GM19328 (cell line): Measurements from ENCODE around the gene OGFR.

Experiments
- ATAC-seq: cut with Tn5 transposase; IDR thresholded peaks from one replicate; pipeline ENCODE4 v1.9.1; 2021; ENCODE audit warnings: mild to moderate bottlenecking, moderate library complexity; ENCODE audit not compliant: unreplicated experiment

The OGFR gene, protein sequence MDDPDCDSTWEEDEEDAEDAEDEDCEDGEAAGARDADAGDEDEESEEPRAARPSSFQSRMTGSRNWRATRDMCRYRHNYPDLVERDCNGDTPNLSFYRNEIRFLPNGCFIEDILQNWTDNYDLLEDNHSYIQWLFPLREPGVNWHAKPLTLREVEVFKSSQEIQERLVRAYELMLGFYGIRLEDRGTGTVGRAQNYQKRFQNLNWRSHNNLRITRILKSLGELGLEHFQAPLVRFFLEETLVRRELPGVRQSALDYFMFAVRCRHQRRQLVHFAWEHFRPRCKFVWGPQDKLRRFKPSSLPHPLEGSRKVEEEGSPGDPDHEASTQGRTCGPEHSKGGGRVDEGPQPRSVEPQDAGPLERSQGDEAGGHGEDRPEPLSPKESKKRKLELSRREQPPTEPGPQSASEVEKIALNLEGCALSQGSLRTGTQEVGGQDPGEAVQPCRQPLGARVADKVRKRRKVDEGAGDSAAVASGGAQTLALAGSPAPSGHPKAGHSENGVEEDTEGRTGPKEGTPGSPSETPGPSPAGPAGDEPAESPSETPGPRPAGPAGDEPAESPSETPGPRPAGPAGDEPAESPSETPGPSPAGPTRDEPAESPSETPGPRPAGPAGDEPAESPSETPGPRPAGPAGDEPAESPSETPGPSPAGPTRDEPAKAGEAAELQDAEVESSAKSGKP

DNA sequence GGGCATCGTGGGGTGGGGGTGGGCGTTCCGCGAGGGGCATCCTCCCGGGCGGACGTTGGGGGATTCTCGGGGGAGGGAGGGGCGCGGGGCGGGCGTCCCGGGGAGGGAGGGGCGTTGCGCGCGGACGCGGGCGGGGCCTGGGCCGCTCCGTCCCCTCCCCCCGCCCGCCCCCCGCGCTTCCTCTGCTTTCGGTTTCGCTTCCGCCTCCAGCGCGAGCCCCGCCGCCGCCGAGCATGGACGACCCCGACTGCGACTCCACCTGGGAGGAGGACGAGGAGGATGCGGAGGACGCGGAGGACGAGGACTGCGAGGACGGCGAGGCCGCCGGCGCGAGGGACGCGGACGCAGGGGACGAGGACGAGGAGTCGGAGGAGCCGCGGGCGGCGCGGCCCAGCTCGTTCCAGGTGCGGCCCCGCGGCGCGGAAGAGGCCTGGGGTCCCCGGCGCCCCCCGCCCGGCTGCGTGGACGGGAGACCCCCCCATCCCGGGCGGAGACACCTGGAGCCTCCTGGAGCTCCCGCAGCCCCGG is at the start of gene OGFR:
Gene OGFR (plus strand): TSS at position 209 of the 528 bp plus-strand sequence. CDS start 25 bp downstream, at position 234.
- ATAC-seq = no peak

DNA sequence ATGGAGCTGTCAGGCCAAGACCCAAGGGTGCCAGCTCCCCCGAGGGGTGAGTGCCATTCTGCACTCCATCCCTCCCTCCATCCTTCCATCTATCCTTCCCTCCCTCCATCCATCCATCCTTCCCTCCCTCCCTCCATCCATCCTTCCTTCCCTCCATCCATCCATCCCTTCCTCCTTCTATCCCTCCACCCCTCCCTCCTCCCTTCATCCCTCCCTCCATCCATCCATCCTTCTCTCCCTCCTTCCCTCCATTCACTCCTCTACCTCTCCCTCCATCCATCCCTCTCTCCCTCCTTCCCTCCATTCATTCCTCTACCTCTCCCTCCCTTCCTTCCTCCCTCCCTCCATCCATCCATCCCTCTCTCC is 49.7 kb upstream of the OGFR start:
- no peak for ATAC-seq

DNA sequence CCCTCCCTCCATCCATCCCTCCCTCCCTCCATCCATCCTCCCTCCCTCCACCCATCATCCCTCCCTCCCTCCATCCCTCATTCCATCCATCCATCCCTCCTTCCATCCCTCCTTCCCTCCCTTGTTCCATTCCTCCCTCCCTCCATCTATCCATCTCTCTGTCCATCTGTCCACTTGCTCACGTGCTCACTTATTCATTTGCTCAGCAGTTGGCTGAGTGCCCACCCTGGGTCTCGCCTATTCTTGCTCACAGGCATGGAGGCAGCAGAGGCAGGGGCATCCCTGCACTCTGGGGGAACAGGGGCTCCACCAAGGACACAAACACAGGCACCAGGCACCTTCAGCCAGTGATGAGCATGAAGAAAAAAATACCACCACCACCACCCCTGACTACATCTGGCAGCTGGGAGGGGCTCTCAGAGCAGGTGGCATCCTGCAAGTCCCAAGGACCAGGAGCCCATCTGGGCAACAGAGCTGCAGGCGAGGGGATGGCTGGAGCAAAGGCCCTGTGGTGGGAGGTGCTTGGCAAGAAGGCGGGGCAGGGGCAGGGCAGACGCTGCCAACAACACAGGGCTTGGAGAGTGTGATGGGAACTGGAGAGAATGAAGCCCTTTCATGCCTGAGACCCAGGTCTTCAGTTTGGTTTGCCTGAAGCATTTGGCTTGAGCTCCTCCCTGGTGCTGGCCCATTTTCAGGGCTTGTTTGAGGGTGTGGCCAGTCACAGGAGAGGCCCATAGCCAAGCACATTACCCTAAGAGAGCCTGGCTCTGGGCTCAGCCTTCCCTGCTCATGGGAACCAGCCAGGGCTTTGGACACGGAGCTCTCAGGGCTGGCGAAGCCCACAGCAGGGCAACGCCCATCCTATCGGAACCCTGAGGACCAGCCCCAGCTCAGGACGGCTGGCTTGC is 48.6 kb upstream of the OGFR start:
- no peak for ATAC-seq

DNA sequence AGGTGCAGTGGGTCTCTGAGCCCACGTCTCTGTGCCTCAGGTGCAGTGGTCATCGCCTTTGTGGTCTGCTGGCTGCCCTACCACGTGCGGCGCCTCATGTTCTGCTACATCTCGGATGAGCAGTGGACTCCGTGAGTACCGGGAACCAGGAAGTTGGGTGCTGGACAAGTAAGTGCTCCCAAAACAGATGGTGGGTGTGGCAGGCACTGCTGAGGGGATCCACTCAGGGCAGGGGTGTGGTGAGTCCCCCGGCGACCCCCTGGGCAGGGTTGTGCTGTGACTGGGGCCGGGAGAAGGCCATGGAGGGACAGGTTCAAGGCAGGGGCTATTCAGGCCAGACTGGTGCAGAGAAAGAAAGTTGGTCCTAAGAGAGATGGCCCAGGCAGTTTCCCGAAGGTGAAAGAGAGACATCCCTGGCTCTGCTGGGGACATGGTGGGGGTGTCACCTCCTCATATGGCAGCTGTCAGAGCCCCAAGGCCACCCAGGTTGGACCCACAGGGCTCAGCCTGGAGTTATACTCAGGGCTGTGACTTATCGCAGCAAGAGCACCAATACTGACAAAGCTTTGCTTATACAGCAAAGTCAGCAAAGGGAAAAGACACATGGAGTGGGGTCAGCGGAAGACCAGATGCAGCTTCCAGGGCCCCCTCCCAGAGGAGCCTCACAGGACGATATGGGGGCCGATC is 46.3 kb upstream of the OGFR start:
- ATAC-seq = no peak

DNA sequence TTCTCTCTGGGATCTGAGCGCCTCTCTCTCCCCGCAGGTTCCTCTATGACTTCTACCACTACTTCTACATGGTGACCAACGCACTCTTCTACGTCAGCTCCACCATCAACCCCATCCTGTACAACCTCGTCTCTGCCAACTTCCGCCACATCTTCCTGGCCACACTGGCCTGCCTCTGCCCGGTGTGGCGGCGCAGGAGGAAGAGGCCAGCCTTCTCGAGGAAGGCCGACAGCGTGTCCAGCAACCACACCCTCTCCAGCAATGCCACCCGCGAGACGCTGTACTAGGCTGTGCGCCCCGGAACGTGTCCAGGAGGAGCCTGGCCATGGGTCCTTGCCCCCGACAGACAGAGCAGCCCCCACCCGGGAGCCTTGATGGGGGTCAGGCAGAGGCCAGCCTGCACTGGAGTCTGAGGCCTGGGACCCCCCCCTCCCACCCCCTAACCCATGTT is 44.6 kb upstream of the OGFR start:
- no peak for ATAC-seq

DNA sequence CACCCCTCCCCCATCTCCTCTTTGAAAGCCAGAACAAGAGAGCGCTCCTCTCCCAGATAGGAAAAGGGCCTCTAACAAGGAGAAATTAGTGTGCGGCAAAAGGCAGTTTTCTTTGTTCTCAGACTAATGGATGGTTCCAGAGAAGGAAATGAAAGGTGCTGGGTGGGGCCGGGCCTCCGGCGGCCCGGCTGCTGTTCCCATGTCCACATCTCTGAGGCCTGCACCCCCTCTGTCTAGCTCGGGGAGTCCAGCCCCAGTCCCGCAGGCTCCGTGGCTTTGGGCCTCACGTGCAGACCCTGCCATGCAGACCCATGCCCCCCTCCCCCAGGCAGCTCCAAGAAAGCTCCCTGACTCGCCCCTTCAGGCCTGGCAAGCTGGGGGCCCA is 44.2 kb upstream of the OGFR start:
- no peak for ATAC-seq

DNA sequence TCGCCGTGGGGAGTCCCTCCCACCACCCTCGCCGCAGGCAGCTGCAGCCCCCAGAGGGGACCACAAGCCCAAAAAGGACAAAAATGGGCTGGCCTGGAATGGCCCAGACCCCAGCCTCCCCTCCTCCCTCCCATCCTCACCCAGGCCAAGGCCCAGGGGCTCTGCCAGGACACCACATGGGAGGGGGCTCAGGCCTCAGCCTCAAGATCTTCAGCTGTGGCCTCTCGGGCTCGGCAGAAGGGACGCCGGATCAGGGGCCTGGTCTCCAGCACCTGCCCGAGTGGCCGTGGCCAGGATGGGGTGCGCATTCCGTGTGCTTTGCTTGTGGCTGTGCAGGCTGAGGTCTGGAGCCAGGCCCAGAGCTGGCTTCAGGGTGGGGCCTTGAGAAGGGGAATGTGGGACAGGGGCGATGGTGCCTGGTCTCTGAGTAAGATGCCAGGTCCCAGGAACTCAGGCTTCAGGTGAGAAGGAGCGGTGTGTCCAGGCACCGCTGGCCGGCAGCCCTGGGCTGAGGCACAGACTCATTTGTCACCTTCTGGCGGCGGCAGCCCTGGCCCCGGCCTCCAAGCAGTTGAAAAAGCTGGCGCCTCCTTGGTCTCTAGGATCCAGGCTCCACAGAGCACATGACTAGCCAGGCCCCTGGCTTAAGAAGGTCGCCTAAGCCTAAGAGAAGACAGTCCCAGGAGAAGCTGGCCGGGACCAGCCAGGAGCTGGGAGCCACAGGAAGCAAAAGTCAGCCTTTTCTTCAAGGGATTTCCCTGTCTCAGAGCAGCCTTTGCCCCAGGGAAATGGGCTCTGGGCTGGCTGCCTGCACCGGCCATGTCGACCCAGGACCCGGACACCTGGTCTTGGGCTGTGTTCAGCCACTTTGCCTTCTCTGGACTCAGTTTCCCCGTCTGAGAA is 43.5 kb upstream of the OGFR start:
- no peak for ATAC-seq

DNA sequence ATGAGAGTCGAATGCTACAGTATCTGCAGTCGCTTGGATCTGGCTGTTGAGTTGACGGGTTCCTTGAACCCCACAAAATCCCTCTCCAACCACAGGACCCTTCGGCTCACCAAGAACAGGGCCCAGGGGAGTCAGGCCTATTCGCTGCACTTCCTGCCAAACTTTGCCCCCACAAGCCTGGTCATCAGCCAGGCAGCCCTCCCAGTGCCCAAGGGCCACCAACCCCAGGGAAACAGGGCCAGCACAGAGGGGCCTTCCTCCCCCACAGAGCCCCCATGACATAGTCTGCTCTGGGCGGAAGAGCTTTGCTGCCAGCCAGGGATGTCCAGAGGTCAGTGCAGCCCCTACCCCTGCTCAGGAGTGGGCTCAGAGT is 42.9 kb upstream of the OGFR start:
- ATAC-seq = no peak

DNA sequence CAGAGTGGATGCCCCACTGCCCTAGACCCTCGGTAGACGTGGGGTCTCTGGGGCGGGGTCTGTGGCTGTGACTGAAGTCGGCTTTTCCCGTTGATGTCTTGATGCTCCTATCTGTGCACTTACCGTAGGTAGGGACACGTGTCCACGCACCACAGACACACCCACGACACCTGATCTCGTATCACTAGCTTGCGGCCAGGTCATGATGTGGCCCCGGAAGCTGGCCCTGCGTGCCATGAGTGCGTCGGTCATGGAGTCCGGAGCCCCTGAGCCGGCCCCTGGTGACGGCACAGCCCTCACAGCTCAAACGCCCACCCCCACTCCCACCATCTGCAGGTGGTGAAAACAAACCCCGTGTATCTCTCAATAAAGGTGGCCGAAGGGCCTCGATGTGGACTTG is 42.3 kb upstream of the OGFR start:
- ATAC-seq = no peak

DNA sequence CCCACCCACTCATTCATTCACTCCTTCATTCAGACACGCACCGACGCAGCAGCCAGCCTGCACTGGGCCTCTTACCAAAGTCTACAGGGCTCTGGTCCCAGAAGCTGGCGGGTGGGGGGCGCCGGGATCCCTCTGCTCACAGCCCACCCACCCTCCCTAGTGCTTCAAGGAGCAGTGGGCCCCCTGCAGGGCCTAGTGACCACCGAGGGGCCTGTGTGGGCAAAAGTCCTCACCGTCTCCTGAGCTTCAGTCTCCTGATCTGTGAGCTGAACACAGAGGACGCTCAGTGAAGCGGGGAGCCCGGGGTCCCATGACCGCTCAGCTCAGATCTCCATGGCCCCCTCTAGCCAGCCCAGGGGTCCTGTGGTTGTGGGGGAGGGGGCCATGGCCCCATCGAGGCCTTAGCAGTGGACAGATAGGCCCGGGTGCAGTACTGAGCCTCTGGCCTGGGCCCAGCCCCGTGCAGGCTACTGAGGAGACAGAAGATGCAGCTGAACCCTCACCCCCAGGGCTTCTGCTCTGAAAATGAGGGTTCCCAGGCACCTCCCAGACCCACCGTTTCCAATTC is 41.8 kb upstream of the OGFR start:
- ATAC-seq = no peak

DNA sequence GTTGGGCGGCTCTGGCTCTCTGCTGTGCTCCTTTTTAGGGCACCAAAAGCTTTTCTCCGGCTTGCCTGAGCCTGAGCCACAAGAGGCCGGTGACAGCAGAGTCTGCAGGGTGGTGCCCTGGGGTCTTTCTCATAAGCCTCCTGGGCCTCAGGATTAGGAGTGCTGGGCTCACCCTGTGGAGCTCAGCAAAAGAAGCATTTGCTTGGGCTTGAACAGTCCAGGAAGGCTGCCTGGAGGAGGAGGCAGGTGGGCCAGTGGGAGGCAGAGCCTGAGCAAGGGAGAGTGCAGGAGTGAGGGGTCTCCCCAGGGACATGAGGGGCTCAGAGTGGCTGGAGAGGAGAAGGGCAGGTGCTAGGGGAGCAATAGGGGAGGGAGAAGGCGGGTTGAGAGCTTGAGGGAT is 41.2 kb upstream of the OGFR start:
- no peak for ATAC-seq

DNA sequence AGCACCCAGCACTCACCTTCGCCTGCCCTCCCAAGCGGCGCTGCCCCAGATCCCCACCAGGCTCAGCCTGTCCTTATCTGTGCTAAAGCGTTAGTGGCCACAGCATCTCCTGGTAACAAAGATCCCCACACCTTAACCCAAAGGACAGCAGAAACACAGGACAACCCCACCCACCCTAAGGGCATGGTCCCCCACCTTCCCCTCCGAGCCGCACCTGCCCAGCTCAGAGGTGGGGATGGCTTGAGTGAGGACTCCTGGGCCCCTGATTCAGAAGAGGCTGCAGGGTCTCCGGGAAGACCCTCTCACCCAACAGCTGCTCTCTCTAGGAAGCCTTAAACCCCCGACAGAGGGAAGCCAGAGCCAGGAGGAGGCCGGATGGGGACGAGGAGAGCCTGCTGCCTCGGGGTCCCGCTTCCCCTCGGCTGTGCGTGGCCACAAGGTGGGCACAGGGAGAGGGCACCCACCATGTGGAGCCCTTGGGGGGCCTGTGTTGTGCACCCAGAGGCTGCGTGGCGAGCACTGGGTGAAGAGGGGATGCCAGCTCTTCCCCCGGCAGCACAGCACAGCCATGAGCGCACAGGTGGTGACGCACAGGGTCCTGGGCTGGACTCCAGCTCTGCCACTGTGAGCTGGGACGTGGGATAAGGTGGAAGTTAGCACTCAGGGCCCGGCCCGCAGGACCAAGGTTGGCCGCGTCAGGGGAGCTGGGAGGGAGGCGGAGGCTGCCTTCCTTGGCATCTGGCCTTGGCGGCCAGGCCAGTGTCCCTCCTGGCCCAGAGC is 40.3 kb upstream of the OGFR start:
- no peak for ATAC-seq

DNA sequence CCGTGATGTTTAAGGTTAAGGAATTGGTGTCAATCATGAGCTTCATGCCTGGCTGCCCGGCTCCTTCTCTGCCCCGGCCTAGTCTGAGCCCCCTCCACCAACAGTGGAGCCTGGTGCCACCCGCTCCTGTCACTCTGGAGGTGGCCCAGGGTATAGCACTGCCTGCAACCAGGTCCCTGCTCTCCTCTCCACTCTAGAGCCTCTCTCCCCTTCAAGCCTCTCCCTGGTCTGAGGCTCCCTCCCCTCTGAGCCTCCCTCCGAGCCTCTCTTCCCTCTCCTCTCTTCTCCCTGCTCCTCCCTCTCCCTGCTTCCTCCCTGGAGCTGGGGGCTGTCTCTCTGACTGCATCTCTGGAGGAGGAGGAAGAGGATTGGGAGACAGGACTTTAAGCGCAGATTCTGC is 39.6 kb upstream of the OGFR start:
- ATAC-seq = no peak

DNA sequence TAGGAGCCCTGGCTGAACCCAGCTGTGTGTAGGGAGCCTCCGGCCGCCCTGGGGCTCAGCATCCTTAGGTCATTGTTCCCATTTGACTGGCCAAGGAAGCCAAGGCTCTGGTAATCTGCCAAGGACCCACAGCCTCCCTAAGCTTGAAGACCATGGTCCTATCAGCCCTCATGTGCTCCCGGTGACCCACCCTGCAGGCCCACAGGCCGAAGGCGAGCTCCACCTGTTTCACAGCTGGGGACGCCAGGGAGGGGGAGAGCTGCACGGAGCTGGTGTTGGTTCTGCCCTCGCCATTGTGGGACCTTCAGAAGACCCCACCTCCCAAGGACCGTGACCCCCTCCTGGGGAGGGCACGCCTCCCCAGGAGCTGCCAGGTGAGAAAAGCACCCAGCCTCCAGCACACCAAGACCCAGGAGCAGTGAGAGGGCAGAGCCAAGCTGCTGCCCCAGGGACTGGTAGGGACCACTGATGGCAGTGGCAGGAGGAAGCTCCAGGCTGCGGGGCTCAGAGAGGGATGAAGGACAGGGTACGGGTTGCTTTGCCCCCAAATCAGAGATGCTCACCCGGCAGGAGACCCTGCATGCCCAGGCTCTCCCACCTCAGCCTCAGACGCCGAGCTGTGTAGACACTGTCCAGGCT is 39.1 kb upstream of the OGFR start:
- ATAC-seq = no peak

DNA sequence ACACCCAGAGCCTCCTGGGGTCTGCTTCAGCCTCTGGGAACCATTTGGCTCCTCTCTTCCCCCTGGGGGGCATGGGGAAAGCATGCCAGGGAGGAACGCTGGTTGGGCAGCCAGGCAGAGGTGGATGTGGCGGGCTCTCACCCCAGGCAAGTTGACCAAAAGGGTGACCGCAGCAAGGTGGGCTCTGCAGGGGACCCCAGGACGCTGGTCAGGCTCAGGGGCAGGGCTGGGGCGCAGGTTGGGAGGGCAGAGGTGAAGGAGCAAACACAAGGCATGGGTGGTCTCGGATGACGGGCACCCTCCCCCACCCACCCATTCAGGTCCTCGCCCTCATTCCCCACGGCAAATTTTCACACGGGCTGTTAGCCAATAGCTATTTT is 38.6 kb upstream of the OGFR start:
- ATAC-seq = no peak

DNA sequence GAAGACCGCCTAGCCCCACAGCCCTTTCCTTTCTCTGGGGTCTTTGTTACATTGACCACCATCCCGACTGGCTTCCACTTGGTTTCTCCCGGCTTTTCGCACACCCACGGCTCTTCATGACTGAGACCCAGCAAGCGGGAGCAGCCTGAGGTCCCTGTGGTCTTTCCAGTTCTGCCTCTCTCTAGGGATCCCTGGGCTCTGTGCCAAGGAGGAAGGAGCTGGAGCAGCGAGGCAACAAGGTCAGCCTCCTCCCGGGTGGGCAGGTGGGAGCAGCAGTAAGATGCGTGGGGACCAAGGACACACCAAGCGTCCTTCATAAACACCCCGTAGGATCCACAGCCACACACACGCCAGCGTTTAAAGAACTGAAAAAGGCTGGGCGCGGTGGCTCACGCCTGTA is 37.9 kb upstream of the OGFR start:
- no peak for ATAC-seq

DNA sequence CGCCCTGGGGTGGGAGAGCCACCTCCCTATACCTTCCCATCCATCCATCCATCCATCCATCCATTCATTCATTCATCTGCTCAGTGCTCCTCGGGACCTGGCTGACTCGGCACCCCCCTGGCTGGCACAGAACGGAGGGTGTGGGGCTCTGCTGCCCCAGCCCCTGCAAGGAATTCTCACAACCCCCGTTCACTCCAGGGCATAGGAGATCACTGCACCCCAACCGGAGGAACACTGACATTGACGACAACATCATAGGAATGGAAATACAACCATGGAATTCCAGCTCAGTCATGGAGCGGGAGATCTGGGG is 36.4 kb upstream of the OGFR start:
- no peak for ATAC-seq

DNA sequence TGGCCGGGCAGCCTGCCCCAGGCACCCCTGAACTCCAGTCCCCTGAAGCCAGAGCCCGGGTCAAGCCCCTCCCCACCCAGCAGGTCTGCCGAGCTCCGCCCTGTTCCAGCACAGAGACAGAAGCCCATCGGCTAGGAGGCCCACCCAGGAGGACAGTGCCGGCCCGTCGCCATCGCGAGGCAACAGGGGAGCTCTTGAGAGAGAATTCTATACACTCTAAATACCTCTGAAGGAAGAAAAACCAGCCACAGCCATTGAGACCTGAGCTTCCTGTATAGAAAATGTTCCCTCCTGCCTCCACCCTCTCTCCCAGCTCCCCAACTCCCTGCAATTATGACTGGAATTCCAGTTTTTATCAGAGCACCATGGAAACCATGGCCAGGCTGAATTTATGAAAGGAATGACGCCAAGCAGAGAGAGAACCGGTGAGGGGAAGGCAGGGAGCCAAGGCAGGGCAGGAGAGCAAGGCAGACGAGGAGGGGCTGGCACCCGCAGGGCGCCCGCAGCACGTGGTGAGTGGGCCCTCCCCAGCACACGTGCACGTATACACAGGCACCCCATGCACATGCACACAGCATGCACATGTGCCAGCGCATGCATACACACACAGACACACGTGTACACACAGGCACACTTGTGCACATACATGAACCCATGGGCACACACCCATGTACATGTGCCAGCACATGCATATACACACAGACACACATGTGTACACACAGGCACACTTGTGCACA is 35.9 kb upstream of the OGFR start:
- ATAC-seq = no peak
